GM18511 (cell line): Measurements from ENCODE around the gene AKR7A2.

ENCODE experiments used
- ATAC-seq: cut with Tn5 transposase; IDR thresholded peaks from one replicate; pipeline ENCODE4 v1.9.1; 2021; ENCODE audit warnings: mild to moderate bottlenecking, moderate library complexity; ENCODE audit not compliant: unreplicated experiment

Gene AKR7A2

DNA sequence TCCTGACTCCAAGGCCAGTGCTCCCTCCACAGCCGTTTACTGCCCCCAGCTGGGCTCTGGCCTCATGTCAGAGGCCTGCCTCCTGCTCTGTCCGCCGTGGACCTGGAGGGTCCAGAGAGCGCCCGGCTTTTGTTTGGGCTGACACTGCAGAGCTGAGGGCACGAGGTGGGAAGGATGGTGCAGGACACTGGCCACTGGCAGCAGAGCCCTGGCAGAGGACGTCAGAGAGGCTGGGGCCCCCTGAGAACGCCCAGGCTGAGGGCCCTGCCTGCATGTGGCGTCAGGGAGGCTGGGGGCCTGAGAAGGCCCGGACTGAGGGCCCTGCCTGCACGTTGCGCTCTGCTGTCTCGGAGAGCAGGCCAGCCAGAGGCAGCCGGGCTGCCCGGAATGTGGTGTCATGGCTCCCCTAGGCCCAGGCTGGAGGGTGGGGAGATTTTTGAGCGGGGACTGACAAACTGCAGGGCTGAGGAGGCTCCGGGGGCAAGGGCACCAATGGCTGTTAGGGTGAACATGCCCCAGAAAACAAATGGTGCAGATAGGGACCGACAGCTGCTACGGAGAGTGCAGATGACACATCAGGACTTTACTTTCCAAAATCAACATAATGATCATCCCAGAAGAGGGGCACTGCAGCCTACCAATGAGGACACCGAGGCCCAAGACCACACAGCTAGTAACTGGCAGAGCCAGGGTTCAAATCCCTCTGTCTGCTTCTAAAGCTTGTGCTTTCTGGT, 31.8 kb upstream of the AKR7A2 start:
- ATAC-seq = no peak

DNA sequence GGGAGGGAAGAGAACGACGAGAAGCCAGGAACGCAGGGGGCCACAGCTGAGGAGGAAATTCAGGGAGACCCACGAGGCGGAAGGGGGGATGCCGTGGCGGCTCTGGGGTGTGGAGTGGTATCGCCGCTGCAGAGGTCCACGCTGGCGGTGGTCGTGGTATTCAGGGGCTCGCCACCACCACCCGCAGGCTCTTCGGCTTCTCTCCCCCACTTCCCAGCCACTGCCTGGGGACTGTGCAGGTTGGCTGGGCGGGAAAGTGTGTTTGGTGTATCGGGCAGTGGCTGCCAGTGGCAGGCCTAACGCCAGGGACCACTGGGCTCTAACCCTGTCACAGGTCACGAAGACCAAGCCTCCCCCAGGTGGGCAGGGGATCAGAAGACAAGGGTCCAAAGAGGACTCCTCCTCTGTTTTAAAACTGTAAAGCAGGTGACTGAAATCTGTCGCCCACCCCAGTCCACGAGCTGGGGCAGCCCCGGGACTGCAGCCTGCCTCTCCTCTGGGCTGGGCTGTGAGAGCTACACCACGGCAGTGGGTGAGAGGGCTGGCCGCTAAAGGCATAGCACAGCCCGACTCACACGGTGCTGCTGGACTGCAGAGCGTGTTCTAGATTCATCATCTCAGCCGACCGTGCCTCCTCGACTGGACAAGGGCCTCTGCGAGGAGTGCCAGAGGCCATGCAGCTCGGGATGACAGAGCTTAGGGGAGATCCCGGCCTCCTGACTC, 31.1 kb upstream of the AKR7A2 start:
- no peak for ATAC-seq

DNA sequence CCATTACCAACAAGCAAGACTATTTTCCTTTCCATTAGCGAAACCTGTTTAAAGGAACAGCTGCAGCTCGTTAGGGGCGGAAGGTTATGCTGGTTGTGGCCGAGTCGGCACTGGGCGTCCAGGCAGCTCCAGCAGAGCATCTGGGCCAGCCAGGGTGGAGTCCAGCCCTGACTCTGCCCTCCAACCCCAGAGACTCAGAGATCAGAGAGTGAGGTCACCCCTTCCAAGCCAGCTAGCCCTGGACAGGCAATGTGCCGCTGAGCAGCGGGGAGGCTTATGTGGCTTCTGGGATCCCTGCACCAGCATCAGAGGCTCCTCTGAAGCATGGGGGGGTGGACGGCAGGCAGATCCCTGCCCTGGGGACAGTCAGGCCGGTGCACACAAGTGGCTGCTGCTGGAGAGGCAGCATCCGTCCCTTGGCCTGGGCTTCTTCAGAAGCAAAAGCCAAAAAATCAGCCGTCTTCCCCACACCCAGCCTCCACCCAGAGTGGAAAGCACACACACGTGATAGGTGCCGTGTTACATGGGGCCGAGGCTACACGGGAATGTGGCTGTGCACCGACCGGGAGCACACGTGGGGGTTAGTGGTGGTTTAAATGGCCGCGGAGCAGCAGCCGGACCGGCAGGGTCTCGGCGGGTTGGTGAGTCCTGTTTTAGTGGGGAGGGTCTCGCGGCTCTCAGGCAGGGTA, 30.3 kb upstream of the AKR7A2 start:
- no peak for ATAC-seq

DNA sequence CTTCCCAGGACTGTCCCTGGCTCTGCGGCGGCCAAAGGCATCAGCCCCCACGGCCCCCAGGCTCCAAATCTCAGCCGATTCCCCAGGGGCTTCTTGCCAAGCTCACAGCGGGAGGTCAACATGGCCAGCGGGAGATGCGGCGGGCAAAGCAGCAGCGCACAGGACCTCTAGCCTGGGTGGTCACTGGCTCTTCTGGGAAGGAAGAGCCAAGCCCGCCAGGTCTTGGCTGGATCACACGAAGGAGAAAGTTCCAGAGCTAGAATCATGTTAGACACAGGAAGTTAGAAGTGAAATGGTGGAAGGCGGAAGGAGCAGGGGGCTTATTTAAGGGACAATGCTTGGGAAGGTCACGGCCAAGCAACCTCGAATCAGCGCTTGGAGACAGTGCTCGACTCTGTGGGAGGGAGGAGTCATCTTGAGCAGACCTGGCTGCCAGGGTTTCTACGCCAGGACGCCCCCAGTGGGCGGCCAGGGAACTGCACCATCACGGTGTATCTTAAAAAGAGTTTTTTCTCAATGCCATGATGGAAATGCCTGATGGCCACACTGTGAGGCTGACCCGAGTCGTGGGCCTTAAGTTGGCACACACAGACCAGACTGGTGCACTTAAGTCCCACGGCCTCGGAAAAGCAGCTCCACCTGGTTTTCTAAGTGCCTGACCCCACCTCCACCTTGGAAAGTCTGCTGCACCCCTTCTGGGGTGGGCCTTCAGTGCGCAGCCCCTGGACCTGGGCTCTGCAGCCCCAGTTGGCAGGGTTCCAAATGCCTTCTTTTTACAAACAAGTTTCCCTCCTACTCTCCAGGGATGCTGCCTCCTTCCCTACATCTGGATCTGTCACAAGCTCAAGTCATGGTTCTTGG, 29.5 kb upstream of the AKR7A2 start:
- ATAC-seq = no peak

DNA sequence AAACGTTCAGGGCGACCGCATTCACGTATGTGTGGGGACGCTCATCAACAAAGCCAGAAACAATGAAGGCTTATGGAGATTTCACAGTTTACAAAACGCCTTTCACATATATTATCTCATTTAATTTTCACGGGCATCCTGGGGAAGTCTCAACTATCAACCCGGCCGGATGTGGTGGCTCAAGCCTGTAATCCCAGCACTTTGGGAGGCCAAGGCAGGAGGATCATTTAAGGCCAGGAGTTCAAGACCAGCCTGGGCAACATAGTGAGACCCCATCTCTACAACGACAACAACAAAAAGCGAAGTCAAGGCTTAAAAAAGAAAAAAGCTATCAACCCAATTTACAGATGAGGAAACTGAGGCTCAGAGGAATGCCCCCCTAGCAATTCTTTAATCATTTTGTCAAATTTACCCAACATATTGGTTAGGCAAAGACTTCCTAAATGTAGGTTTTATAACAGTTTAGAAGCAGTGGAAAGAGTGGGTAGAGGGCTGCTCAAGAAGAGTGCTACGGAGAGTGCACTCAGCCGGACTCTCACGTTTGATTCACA, 28.5 kb upstream of the AKR7A2 start:
- no peak for ATAC-seq

DNA sequence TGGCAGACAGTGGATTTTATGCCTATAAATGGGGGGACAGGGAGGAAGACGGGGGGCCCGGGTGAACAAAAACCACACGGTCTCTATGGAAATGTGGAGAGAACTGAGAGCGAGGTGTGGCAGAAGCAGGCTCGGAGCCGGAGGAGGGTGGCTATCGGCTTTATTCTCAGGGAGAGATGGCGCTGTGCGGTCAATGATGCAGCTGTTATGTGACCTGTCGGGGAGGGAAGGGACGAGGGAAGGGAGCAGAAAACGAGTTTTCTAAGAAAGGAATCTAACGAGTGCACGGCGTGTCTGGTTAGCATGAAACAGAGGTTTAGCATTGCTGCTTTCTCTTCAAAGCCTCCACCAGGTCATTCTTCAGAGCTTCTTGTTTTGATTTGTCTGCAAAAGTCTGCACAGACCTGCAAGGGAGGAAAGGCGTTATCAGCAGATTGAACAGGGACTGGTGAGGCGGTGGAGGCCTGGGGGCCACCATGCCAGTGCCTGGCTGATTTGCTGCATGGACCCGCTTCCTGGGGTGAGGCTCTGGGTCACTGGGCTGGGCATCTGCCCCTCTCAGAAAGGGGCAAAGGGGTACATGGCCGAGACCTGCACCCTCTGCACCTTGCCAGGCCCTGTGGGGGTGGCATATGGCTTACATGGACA, 27.4 kb upstream of the AKR7A2 start:
- no peak for ATAC-seq

DNA sequence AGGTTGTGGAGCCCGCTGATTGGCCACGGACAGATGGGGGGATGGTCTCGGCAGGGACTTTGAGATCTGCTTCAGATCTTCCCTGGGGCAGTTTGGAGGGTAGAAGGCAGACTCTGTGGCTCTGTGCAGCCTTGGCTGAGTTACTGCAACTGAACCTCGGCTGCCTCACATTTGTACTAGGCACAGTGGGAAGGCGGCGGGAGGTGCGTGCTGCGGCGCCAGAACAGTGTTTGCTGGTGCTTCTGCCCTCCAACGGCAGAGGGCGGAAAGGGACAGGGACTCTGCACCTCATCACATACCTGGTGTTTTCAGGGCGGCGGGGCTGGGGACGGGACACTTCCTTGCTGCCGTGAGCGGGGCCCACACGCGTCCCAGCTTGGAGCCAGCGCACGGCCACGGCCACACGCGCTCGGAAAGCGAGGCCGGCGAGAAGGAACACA, 26.4 kb upstream of the AKR7A2 start:
- no peak for ATAC-seq

DNA sequence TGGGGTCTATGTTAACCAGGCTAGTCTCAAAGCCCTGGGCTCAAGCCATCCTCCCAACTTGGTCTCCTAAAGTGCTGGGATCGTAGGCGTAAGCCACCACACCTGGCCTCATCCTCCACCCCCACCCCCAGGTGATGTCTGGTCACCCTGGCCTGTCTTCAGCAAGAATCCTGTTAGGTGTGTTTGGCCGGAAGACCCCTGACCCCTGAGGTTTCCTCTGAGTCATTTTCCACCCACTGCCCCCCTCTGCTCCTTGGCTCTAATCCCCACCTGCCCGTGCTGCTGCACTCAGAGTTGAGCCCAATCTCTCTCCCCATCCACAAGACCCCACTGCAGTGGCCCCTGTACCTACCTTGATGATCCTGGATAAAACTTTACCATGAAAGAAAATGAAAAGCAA, 25.3 kb upstream of the AKR7A2 start:
- ATAC-seq = no peak

DNA sequence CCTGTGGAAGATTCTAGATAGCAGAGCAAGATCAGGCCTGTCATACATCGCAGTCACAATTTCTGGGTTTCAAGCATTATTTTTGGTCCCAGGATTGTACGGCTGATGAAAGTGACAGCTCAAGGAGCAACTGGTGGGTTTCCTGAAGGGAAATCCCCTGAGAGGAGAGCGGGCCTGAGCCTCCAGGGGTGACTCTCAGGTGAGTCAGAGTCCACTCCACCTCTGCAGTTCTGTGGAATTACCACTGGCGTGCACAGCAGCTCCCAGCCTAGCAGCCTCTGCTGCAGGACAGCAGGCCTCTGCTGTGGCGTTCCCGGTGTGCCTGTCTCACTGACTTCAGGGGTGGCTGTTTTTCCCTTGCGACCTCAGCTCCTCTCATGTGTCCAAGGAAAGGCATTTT, 24.6 kb upstream of the AKR7A2 start:
- no peak for ATAC-seq

DNA sequence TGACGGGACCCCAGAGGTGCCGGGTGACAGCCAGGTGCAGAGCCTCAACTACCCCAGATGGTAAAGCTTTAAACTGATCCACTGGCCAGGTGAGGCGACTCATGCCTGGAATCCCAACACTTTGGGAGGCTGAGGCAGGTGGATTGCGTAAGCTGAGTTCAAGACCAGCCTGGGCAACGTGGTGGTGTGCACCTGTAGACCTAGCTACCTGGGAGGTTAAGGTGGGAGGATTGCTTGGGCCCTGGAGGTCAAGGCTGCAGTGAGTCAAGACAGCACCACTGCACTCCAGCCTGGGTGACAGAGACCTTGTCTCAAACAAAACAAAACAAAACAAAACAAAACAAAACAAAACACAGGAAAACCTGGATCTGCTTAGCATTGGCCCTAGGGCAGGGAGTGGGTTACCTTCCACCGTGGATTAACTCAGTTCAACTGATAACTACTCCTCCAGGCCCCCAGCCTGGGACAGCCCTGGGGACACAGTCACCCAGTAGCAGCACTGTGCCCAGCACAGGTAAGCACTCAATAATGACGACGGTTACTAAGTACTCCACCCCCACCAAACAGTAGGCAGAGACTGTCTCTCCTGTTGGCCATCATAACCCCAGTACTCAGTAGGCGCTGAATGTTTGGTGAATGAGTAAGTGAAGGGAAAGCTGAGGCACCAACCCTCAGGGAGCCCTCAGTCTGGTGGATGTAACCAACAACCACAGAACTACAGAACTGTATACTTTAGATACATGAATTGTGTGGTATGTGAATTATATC, 21.8 kb upstream of the AKR7A2 start:
- no peak for ATAC-seq

DNA sequence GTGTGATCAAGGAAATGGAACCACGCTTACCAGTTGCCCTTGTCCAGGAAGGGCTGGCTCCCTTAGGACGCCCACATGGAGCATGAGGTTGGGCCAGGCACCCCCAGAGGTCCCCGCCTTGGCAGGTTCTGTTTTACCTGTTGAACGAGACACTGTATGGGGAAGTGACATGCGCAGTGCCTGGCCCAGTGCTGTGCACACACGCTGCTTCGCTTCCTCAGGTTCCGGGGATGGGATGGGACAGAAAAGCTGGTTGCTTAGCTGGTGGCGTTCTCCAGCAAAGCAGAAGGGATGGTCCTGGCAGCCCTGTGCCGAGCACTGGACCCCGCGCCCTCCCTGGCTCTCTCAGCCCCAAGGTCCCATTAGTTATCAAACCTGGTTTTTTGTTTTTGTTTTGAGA, 20.9 kb upstream of the AKR7A2 start:
- ATAC-seq = no peak

DNA sequence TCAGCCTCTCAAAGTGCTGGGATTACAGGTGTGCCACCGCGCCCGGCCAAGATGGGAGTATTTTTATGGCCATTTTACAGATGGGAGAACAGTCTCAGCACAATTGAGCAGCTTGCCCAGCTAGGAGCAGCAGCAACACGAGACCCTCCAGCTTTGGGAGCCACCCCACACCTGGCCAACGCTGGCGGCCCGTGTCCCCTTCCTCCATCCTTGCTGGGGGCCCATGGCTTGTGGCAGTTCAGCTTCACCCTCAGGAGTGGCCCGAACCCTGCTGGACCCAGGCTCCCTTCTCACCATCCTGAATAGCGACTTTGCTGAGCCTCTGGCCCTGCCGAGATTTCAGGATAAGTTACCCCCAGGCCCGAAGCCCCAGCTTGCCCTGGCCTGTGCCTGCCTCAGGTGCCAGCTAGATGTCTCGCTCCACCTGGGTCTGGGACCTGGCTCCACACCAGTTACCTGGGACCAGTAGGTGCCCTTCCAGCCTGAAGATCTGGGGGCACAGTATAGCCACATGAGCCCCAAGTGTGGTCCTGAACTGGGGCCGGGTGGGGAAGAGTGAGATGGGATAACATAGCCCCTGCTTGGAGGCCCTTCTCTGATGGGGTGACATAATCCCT, 19.4 kb upstream of the AKR7A2 start:
- ATAC-seq = no peak

DNA sequence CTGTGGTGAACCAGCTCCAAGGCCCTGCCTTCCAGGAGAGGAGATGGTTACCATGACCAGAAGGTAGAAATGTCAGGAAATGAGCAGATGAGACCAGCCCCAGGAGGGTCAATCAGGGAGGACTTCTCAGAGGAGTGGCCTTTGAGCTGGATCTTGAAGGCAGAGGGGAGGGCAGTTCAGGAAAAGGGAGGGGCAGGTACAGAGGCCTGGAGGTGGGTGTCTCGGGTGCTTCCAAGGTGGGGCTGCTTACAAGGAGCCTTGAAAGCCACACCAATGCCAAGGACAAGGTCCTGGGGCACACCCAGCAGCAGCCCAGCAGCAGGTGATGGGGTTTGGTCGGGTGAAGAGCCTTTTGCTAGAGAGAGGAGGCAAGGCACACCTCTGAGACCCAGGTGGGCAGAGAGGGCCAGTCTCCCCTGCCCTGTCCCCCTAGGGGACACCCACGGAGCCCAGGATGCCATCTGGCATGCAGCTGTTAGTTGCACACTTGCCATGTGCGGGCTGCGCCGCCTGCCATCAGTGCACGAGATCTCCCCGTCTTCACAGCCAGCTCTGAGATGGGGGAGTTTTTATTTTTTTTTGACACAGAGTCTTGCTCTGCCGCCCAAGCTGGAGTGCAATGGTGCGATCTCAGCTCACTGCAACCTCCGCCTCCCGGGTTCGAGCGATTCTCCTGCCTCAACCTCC, 18.6 kb upstream of the AKR7A2 start:
- no peak for ATAC-seq

DNA sequence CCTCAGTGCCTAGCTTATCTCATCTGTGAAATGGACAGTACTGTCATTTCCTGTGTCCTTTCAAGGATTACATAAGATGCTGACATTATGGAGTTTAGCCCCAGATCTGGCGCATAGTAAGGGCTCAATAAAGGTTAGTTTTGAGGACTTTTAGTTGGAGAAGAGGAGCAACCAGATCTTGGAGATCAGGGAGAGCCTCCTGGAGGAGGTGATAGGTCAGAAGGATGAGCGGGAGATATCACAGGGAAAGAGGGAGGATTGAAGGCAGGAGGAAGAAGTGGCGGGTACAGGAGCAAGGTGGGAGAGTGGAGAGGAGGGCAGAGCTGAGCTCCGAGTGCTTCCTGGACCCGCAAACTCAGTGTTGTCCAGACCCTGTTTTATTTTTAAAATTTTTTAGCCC, 17.7 kb upstream of the AKR7A2 start:
- no peak for ATAC-seq

DNA sequence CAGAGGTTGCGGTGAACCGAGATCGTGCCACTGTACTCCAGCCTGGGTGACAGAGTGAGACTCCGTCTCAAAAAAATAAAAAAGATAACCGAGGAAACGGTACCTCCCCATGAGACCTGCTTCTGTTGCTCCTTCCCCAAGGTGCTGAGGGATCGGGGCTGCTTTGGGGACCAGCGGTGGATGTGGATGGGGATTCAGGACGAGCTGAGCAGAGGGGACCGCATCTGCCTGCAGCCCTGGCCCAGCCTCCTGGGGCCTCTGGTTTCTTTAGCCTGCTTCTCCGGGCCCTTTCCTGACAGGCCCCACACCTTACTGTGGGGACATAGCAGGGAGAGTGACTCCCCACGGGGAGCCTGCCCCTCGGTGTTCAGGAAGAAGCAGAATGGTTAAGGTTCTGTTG, 17.2 kb upstream of the AKR7A2 start:
- no peak for ATAC-seq

DNA sequence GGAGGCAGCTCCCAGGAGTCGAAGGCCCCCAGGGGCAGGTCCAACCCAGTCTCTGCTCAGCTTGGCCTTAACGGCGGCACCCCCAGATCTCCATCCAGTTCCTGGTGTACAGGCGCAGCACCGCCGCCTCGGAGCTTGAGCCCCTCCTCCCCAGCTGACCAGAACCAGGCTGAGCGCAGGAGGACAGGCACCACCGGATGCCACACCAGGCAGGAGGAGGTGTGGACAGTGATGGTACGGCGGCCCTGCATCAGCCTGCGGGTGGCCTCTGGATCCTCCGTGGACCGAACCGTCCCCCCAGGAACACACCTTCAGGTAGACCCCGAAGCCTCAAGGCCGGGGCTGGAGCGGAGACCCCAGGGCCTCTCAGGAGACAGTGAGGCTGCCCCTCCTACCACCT, 16.5 kb upstream of the AKR7A2 start:
- no peak for ATAC-seq

DNA sequence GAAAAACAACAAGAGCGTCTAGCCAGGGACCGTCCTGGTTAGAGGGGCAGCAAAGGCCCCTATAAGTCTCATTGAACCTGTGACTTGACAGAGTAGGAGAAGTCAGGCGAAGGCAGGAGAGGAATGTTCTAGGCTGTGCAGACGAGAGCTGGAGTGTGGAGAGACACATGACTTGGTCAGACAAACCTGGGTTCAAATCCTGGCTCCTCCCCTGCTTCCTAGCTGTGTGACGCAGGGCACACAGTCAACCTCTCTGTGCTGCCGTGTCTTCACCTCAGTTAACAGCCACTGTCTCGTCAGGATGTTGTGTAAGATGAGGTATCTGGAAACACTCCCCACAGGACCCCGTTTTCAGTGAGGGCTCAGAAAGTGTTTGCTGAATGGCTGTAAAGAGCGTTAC, 15.8 kb upstream of the AKR7A2 start:
- no peak for ATAC-seq

DNA sequence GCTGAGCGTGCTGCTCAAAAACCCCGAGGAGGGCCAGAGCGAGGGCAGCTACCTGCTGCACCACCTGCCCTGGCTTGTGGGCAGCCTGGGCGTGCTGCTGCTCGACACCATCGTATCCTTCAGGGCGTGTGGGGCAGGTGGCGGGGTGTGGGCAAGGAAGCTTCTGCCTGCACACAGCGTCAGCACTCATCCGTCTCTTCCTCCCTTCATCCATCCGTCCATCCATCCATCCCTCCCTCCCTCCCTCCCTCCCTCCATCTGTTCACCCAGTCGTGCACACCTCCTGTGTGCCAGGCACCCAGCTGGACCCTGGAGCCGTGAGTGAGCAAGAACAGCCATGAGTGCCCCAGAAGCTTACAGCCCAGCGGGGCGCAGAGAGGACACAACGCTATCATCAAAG, 15.4 kb upstream of the AKR7A2 start:
- ATAC-seq = no peak

DNA sequence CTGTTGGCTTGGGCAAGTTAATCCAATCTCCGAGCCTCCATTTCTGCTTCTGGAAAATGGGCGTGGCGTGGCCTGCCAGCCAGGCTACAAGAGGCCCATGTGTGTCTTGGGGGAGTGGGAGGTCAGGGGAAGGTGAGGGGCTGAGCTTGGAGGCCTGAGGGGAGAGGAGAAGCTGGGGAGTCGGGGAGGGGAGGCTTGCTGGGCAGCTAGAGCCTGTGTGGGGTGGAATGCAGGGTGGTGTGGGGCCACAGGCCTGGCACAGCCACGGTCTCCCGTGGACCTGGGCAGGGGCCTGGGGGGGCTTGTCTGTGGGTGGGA, 14.8 kb upstream of the AKR7A2 start:
- ATAC-seq = no peak
